Measurements from ENCODE around the gene BRIX1. TPM values are rescaled to one million over a fixed set of nuclear protein-coding genes. Genes with fewer than 3 reads are reported as not detected.

Gene BRIX1
- total RNA-seq, 2 donors from 2014 or later = 15.6 to 20.4 TPM

- Histone ChIP-seq H3K4me3 (no peak overlapping the region), H3K27ac (no peak overlapping the region), H3K9me3 (no peaks in the 10 kb centered on the region), H3K27me3 (replicated peaks; ENCODE audit: insufficient read depth) (no peaks in the 10 kb centered on the region), H3K36me3 (peaks cover 0 to 4% of the 10 kb centered on the region in 2 donors), H3K4me1 (replicated peaks) (no peaks in the 10 kb centered on the region)
- no peak for TF ChIP-seq CTCF (IDR thresholded peaks at IDR 0.05)
- no peak for TF ChIP-seq POLR2A (IDR thresholded peaks at IDR 0.05)
- no peak for TF ChIP-seq POLR2AphosphoS5 (IDR thresholded peaks at IDR 0.05)
- no peak for DNase-seq (ENCODE audit: low spot score)
- intact Hi-C loops (cut with DNase I) = no loop called here
- WGBS = 100% methylated on average over 1 of the region's 1 CpG
Measured at GRCh38 chr5:34869256-34869655, 46.3 kb upstream of the BRIX1 start.

- no peaks in the 10 kb centered on the region for H3K27me3 ChIP-seq (replicated peaks; ENCODE audit: insufficient read depth)
- intact Hi-C loops (cut with DNase I) = no loop called here
- no peak overlapping the region for H3K4me3 ChIP-seq
- no peak overlapping the region for H3K27ac ChIP-seq
- DNase-seq (ENCODE audit: low spot score) = no peak
- H3K4me1 ChIP-seq (replicated peaks) = no peaks in the 10 kb centered on the region
- H3K36me3 ChIP-seq = no peaks in the 10 kb centered on the region
- no peaks in the 10 kb centered on the region for H3K9me3 ChIP-seq
- WGBS = 95% methylated on average over 2 of the region's 2 CpGs
- no peak for TF ChIP-seq CTCF (IDR thresholded peaks at IDR 0.05)
- TF ChIP-seq POLR2A (IDR thresholded peaks at IDR 0.05) = no peak
- no peak for TF ChIP-seq POLR2AphosphoS5 (IDR thresholded peaks at IDR 0.05)
Measured at GRCh38 chr5:34870382-34870781, 45.1 kb upstream of the BRIX1 start.

GRCh38 chr5:34876275-34876674 lies 39.2 kb upstream of the BRIX1 start:
- Histone ChIP-seq H3K9me3 (no peaks in the 10 kb centered on the region), H3K27ac (no peak overlapping the region)
- DNase-seq (ENCODE audit: low spot score) = no peak

GRCh38 chr5:34881246-34881645 lies 34.3 kb upstream of the BRIX1 start:
- H3K9me3 ChIP-seq = no peaks in the 10 kb centered on the region
- H3K36me3 ChIP-seq = no peaks in the 10 kb centered on the region
- no peak overlapping the region for H3K27ac ChIP-seq
- intact Hi-C loops (cut with DNase I) = no loop called here
- no peak overlapping the region for H3K4me3 ChIP-seq
- no peaks in the 10 kb centered on the region for H3K4me1 ChIP-seq (replicated peaks)
- no peaks in the 10 kb centered on the region for H3K27me3 ChIP-seq (replicated peaks; ENCODE audit: insufficient read depth)
- TF ChIP-seq POLR2A (IDR thresholded peaks at IDR 0.05) (no peak), CTCF (IDR thresholded peaks at IDR 0.05) (no peak)
- DNase-seq (ENCODE audit: low spot score) = no peak

More at GRCh38 chr5:34876275-34876674, 39.2 kb upstream of the BRIX1 start:
- H3K36me3 ChIP-seq = no peaks in the 10 kb centered on the region
- no peak overlapping the region for H3K4me3 ChIP-seq
- H3K4me1 ChIP-seq (replicated peaks) = no peaks in the 10 kb centered on the region
- intact Hi-C loops (cut with DNase I) = no loop called here
- no peak for TF ChIP-seq POLR2A (IDR thresholded peaks at IDR 0.05)
- H3K27me3 ChIP-seq (replicated peaks; ENCODE audit: insufficient read depth) = no peaks in the 10 kb centered on the region

- no peaks in the 10 kb centered on the region for H3K27me3 ChIP-seq (replicated peaks; ENCODE audit: insufficient read depth)
- H3K4me3 ChIP-seq = no peak overlapping the region
- intact Hi-C loops (cut with DNase I) = no loop called here
- H3K4me1 ChIP-seq (replicated peaks) = no peaks in the 10 kb centered on the region
- no peak overlapping the region for H3K27ac ChIP-seq
- no peaks in the 10 kb centered on the region for H3K36me3 ChIP-seq
- WGBS = 93% methylated on average over 3 of the region's 3 CpGs
- no peak for TF ChIP-seq POLR2AphosphoS5 (IDR thresholded peaks at IDR 0.05)
- no peak for TF ChIP-seq CTCF (IDR thresholded peaks at IDR 0.05)
- TF ChIP-seq POLR2A (IDR thresholded peaks at IDR 0.05) = no peak
- no peaks in the 10 kb centered on the region for H3K9me3 ChIP-seq
- DNase-seq (ENCODE audit: low spot score) = no peak
Measured at GRCh38 chr5:34886392-34887119, 29.0 kb upstream of the BRIX1 start.
